GM23338 (cell line): ENCODE results near the gene TTC28. TPM values are rescaled to one million over a fixed set of nuclear protein-coding genes. Genes with fewer than 3 reads are reported as not detected.

ENCODE experiments used
- ATAC-seq: fragments of 200-7000 bp; cut with Tn5 transposase; 3 replicates; pipeline ENCODE4 v1.9.1; 2020
- DNase-seq: peaks from one replicate; pipeline ENCODE4 v3.0.0-alpha.2; 2015; ENCODE audit warnings: low spot score
- H2AFZ ChIP-seq: fragments of 200-600 bp; sonication (generic); 2 replicates; pipeline ENCODE4 v1.8.0; 2016; ENCODE audit warnings: antibody characterized with exemption, mild to moderate bottlenecking, moderate library complexity
- H3F3A ChIP-seq: fragments of 200-600 bp; sonication (generic); replicated peaks from 2 replicates; pipeline ENCODE4 v1.8.0; 2017; ENCODE audit warnings: antibody characterized with exemption, mixed run types, low read depth
- H3K27ac ChIP-seq: fragments of 200-600 bp; sonication (generic); 2 replicates; pipeline ENCODE4 v1.6.1; 2016; ENCODE audit warnings: low read depth
- H3K27me3 ChIP-seq: fragments of 200-600 bp; sonication (generic); 2 replicates; pipeline ENCODE4 v1.8.0; 2016; ENCODE audit warnings: mild to moderate bottlenecking, mixed run types, moderate library complexity; ENCODE audit not compliant: insufficient read depth
- H3K36me3 ChIP-seq: fragments of 200-600 bp; sonication (generic); 2 replicates; pipeline ENCODE4 v1.8.0; 2016; ENCODE audit warnings: mild to moderate bottlenecking; ENCODE audit not compliant: insufficient read depth
- H3K4me1 ChIP-seq: fragments of 200-600 bp; sonication (generic); 2 replicates; pipeline ENCODE4 v1.8.0; 2016; ENCODE audit warnings: mild to moderate bottlenecking, moderate library complexity; ENCODE audit not compliant: insufficient read depth
- H3K4me2 ChIP-seq: fragments of 200-600 bp; sonication (generic); 2 replicates; pipeline ENCODE4 v1.7.1; 2017; ENCODE audit warnings: mixed run types
- H3K4me3 ChIP-seq: fragments of 200-600 bp; sonication (generic); 2 replicates; pipeline ENCODE4 v1.6.1; 2016; ENCODE audit warnings: mixed run types
- H3K79me2 ChIP-seq: fragments of 200-600 bp; sonication (generic); replicated peaks from 2 replicates; pipeline ENCODE4 v1.8.0; 2017; ENCODE audit warnings: mild to moderate bottlenecking; ENCODE audit not compliant: insufficient read depth
- H3K9me2 ChIP-seq: fragments of 200-600 bp; sonication (generic); 2 replicates; pipeline ENCODE4 v1.8.0; 2017; ENCODE audit not compliant: insufficient read depth
- H4K20me1 ChIP-seq: fragments of 200-600 bp; sonication (generic); replicated peaks from 2 replicates; pipeline ENCODE4 v1.8.0; 2017; ENCODE audit warnings: mild to moderate bottlenecking; ENCODE audit not compliant: insufficient read depth
- H3K27ac Mint-ChIP-seq: 2 replicates; pipeline ENCODE4 v1.8.0; 2020; ENCODE audit warnings: inconsistent platforms, mild to moderate bottlenecking, moderate library complexity, mixed read lengths
- H3K27me3 Mint-ChIP-seq: 3 replicates; pipeline ENCODE4 v1.8.0; 2022; ENCODE audit warnings: low read depth, mild to moderate bottlenecking, moderate library complexity, mixed read lengths, inconsistent platforms; ENCODE audit not compliant: insufficient read depth, poor library complexity
- H3K36me3 Mint-ChIP-seq: 3 replicates; pipeline ENCODE4 v1.8.0; 2021; ENCODE audit warnings: low read depth, mild to moderate bottlenecking, inconsistent platforms, moderate library complexity, mixed read lengths
- H3K4me1 Mint-ChIP-seq: 3 replicates; pipeline ENCODE4 v1.8.0; 2020; ENCODE audit warnings: mild to moderate bottlenecking, inconsistent platforms, mixed read lengths
- H3K4me3 Mint-ChIP-seq: 3 replicates; pipeline ENCODE4 v1.8.0; 2021; ENCODE audit warnings: moderate library complexity, mild to moderate bottlenecking, inconsistent platforms, mixed read lengths
- H3K9me3 Mint-ChIP-seq: 3 replicates; pipeline ENCODE4 v1.8.0; 2020; ENCODE audit warnings: moderate library complexity, mild to moderate bottlenecking, inconsistent platforms, mixed read lengths
- ETS1 ChIP-seq: IDR thresholded peaks from 2 replicates; pipeline ENCODE4 v1.6.1; 2016; ENCODE audit warnings: antibody characterized with exemption
- EZH2phosphoT487 ChIP-seq: fragments of 200-600 bp; sonication (generic); IDR thresholded peaks from one replicate; pipeline ENCODE4 v1.8.1; 2018; ENCODE audit warnings: antibody characterized with exemption; ENCODE audit not compliant: unreplicated experiment
- JUNB ChIP-seq: IDR thresholded peaks from one replicate; pipeline ENCODE4 v1.6.1; 2016; ENCODE audit warnings: antibody characterized with exemption; ENCODE audit not compliant: unreplicated experiment
- ZNF114 ChIP-seq: fragments of 250-450 bp; sonication (Bioruptor Pico); IDR thresholded peaks from 2 replicates; pipeline ENCODE4 v1.5.0; 2020; ENCODE audit warnings: mild to moderate bottlenecking, moderate library complexity
- ZNF462 ChIP-seq: fragments of 250-450 bp; sonication (Bioruptor Pico); IDR thresholded peaks from 2 replicates; pipeline ENCODE4 v1.5.0; 2020; ENCODE audit warnings: mild to moderate bottlenecking, moderate library complexity
- polyA plus RNA-seq: library from polyadenylated mRNA; unstranded; fragments of >200 nt; fragmentation: Nextera tagmentation; extraction: Ambion mirVana; gene quantifications from 2 replicates; pipeline ENCODE4 v1.2.1, GENCODE V29; 2016
- total RNA-seq: library from RNA; depleted of rRNA; stranded (reverse); fragments of >200 nt; shearing (Covaris generic); gene quantifications from 2 replicates; pipeline ENCODE4 v1.2.3, GENCODE V29; 2014

Gene TTC28
- total and polyA plus RNA-seq, 2 experiments from 2014 or later: 4.5 to 16.1 TPM

GRCh38 chr22:28438183-28438768, 241.4 kb downstream of the TTC28 start (continued):
- no peak for TF ChIP-seq ZNF462
- TF ChIP-seq JUNB: no peak
- no peak for TF ChIP-seq EZH2phosphoT487
- TF ChIP-seq ETS1: no peak

- Mint-ChIP-seq H3K4me3 (no peak overlapping the region), H3K4me1 (peaks cover 6% of the 10 kb centered on the region; the same call in 2 of the 3 replicates), H3K36me3 (no peaks in the 10 kb centered on the region; the same call in 2 of the 3 replicates), H3K27me3 (peaks cover 3% of the 10 kb centered on the region), H3K9me3 (no peaks in the 10 kb centered on the region), H3K27ac (no peak overlapping the region)
- Histone ChIP-seq H3F3A (no peaks in the 10 kb centered on the region), H3K9me2 (no peaks in the 10 kb centered on the region), H3K27ac (no peak overlapping the region), H3K36me3 (no peaks in the 10 kb centered on the region), H3K4me2 (no peak overlapping the region), H3K4me1 (no peaks in the 10 kb centered on the region; the same call in 1 of the 2 replicates), H2AFZ (no peak overlapping the region), H3K79me2 (no peaks in the 10 kb centered on the region), H3K27me3 (no peaks in the 10 kb centered on the region), H4K20me1 (no peaks in the 10 kb centered on the region), H3K4me3 (no peak overlapping the region)
- no peak for ATAC-seq
- no peak for DNase-seq
- TF ChIP-seq ZNF462: no peak
- TF ChIP-seq ETS1: no peak
- TF ChIP-seq ZNF114 (CRISPR knock-in tag): no peak
These were observed 243.7 kb downstream of the TTC28 start for GRCh38 chr22:28435982-28436381.
